ENCODE results near the gene C11orf24. TPM values are rescaled to one million over a fixed set of nuclear protein-coding genes. Genes with fewer than 3 reads are reported as not detected.

Gene C11orf24
- total and polyA plus RNA-seq, 5 donors from 2014 or later: 6.6 to 11.0 (median 9.1) TPM

DNA sequence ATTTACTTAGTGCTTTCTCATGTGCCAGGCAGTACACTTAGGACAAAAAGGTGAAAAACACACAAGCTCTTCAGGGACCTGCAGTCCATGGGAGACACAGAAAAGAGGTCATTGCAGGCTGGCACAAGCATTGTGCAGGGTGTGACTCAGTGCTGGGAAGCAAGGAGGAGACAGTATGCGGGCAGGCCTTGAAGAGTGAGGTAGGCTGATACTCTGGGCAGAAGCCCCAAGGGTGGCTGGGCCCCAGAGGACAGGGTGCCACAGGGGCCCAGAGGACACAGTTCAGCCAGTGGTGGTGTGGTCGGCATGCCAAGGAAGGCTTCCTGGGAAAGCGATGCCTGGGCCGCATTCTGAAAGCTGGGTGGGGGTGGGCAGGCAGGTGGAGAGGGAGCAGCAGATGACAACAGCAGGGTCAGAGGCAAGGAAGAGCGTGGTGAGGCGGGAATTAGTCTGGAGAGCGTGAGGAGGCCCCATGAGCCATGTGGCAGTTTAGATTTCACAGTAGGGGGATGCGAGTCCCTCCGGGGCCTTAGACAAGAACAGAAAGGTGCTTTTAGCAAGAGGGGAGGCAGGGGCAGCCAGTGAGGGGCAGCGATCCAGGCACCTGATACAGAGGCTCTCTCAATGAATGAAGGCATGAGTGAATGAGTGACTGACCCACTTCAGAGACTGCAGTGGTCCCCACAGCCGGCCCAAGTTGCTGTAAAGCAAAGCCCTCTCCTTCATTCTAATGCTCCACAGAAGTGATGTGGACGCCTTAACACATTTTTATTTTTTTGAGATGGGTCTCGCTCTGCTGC is 6.8 kb downstream of the C11orf24 start:
- Mint-ChIP-seq H3K4me1 (peaks cover 3 to 22% (median 8%) of the 10 kb centered on the region in 4 donors), H3K9me3 (no peaks in the 10 kb centered on the region), H3K27ac (peak overlapping the region in 1 of 3 donors; percentile 94), H3K4me3 (no peak overlapping the region), H3K36me3 (peaks cover 37% of the 10 kb centered on the region), H3K27me3 (no peaks in the 10 kb centered on the region)
- no peaks in the 10 kb centered on the region for H3K4me1 ChIP-seq (ENCODE audit: control insufficient read depth, insufficient read depth, low read length, poor library complexity, severe bottlenecking)
- no peak for ATAC-seq (ENCODE audit: low read depth in 2 of 2)
- no peaks in the 10 kb centered on the region for H3K27me3 ChIP-seq (ENCODE audit: control insufficient read depth, insufficient read depth, low read length)
- no peaks in the 10 kb centered on the region for H3K9me3 ChIP-seq (ENCODE audit: control insufficient read depth in 2 of 2, low read length in 2 of 2)
- H3K27ac ChIP-seq (ENCODE audit: insufficient read depth, low read length, poor library complexity, severe bottlenecking): no peak overlapping the region
- peaks cover 65% of the 10 kb centered on the region for H3K36me3 ChIP-seq (ENCODE audit: control insufficient read depth, insufficient read depth, low read length)
- no peak overlapping the region for H3K4me3 ChIP-seq (ENCODE audit: low read depth, low read length)
- no peak for DNase-seq

GRCh38 chr11:68264244-68264643 is 7.5 kb downstream of the C11orf24 start:
- Histone ChIP-seq H3K9me3 (ENCODE audit: control insufficient read depth in 2 of 2, low read length in 2 of 2) (no peaks in the 10 kb centered on the region), H3K36me3 (ENCODE audit: control insufficient read depth, insufficient read depth, low read length) (peaks cover 65% of the 10 kb centered on the region), H3K27ac (ENCODE audit: insufficient read depth, low read length, poor library complexity, severe bottlenecking) (no peak overlapping the region), H3K27me3 (ENCODE audit: control insufficient read depth, insufficient read depth, low read length) (no peaks in the 10 kb centered on the region), H3K4me3 (ENCODE audit: low read depth, low read length) (no peak overlapping the region), H3K4me1 (ENCODE audit: control insufficient read depth, insufficient read depth, low read length, poor library complexity, severe bottlenecking) (no peaks in the 10 kb centered on the region)
- Mint-ChIP-seq H3K27me3 (no peaks in the 10 kb centered on the region), H3K4me1 (peaks cover 0 to 15% (median 3%) of the 10 kb centered on the region in 4 donors), H3K4me3 (no peak overlapping the region), H3K27ac (peak overlapping the region in 1 of 3 donors; percentile 38), H3K36me3 (peaks cover 37% of the 10 kb centered on the region), H3K9me3 (no peaks in the 10 kb centered on the region)
- DNase-seq (no peak), ATAC-seq (ENCODE audit: low read depth in 2 of 2) (no peak)

- ATAC-seq (ENCODE audit: low read depth in 2 of 2) (no peak), DNase-seq (no peak)
- Histone ChIP-seq H3K9me3 (ENCODE audit: control insufficient read depth in 2 of 2, low read length in 2 of 2) (no peaks in the 10 kb centered on the region), H3K4me1 (ENCODE audit: control insufficient read depth, insufficient read depth, low read length, poor library complexity, severe bottlenecking) (no peaks in the 10 kb centered on the region), H3K4me3 (ENCODE audit: low read depth, low read length) (no peak overlapping the region), H3K27me3 (ENCODE audit: control insufficient read depth, insufficient read depth, low read length) (no peaks in the 10 kb centered on the region), H3K27ac (ENCODE audit: insufficient read depth, low read length, poor library complexity, severe bottlenecking) (no peak overlapping the region), H3K36me3 (ENCODE audit: control insufficient read depth, insufficient read depth, low read length) (peaks cover 65% of the 10 kb centered on the region)
- Mint-ChIP-seq H3K27me3 (no peaks in the 10 kb centered on the region), H3K4me1 (peaks cover 0 to 8% (median under 1%) of the 10 kb centered on the region in 4 donors), H3K9me3 (no peaks in the 10 kb centered on the region), H3K36me3 (peaks cover 34% of the 10 kb centered on the region), H3K4me3 (no peak overlapping the region), H3K27ac (no peak overlapping the region)
Measured at GRCh38 chr11:68263444-68264035, 8.2 kb downstream of the C11orf24 start.

DNA sequence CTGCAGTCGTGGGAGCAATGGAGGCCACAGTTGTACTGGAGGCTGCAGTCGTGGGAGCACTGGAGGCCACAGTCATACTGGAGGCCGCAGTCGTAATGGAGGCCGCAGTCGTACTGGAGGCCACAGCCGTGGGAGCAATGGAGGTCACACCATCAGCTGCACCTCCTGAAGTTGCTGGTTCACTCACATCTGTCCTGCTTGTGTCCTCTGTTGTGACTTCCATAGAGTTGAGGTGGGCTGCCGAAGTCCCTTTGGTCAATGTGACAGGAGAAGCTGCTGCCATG is 9.3 kb downstream of the C11orf24 start:
- Histone ChIP-seq H3K4me3 (ENCODE audit: low read depth, low read length) (no peak overlapping the region), H3K36me3 (ENCODE audit: control insufficient read depth, insufficient read depth, low read length) (peaks cover 60% of the 10 kb centered on the region), H3K9me3 (ENCODE audit: control insufficient read depth in 2 of 2, low read length in 2 of 2) (no peaks in the 10 kb centered on the region), H3K27ac (ENCODE audit: insufficient read depth, low read length, poor library complexity, severe bottlenecking) (no peak overlapping the region), H3K4me1 (ENCODE audit: control insufficient read depth, insufficient read depth, low read length, poor library complexity, severe bottlenecking) (peaks cover 3% of the 10 kb centered on the region), H3K27me3 (ENCODE audit: control insufficient read depth, insufficient read depth, low read length) (no peaks in the 10 kb centered on the region)
- H3K9me3 Mint-ChIP-seq: no peaks in the 10 kb centered on the region
- no peak overlapping the region for H3K4me3 Mint-ChIP-seq
- ATAC-seq (ENCODE audit: low read depth in 2 of 2) (no peak), DNase-seq (no peak)
- H3K27me3 Mint-ChIP-seq: no peaks in the 10 kb centered on the region
- H3K36me3 Mint-ChIP-seq: peaks cover 33% of the 10 kb centered on the region
- H3K4me1 Mint-ChIP-seq: peaks cover 0 to 7% (median 1%) of the 10 kb centered on the region in 4 donors
- H3K27ac Mint-ChIP-seq: peak overlapping the region in 1 of 3 donors; percentile 38

- Mint-ChIP-seq H3K36me3 (peaks cover 33% of the 10 kb centered on the region), H3K27ac (peak overlapping the region in 1 of 3 donors; percentile 38), H3K9me3 (no peaks in the 10 kb centered on the region), H3K4me1 (peaks cover 0 to 9% (median 3%) of the 10 kb centered on the region in 4 donors), H3K27me3 (no peaks in the 10 kb centered on the region), H3K4me3 (no peak overlapping the region)
- H3K36me3 ChIP-seq (ENCODE audit: control insufficient read depth, insufficient read depth, low read length): peaks cover 55% of the 10 kb centered on the region
- ATAC-seq (ENCODE audit: low read depth in 2 of 2) (no peak), DNase-seq (no peak)
- H3K9me3 ChIP-seq (ENCODE audit: control insufficient read depth in 2 of 2, low read length in 2 of 2): no peaks in the 10 kb centered on the region
- peaks cover 4% of the 10 kb centered on the region for H3K4me1 ChIP-seq (ENCODE audit: control insufficient read depth, insufficient read depth, low read length, poor library complexity, severe bottlenecking)
- no peaks in the 10 kb centered on the region for H3K27me3 ChIP-seq (ENCODE audit: control insufficient read depth, insufficient read depth, low read length)
- no peak overlapping the region for H3K4me3 ChIP-seq (ENCODE audit: low read depth, low read length)
- no peak overlapping the region for H3K27ac ChIP-seq (ENCODE audit: insufficient read depth, low read length, poor library complexity, severe bottlenecking)
Measured at GRCh38 chr11:68261749-68262543, 9.8 kb downstream of the C11orf24 start.

DNA sequence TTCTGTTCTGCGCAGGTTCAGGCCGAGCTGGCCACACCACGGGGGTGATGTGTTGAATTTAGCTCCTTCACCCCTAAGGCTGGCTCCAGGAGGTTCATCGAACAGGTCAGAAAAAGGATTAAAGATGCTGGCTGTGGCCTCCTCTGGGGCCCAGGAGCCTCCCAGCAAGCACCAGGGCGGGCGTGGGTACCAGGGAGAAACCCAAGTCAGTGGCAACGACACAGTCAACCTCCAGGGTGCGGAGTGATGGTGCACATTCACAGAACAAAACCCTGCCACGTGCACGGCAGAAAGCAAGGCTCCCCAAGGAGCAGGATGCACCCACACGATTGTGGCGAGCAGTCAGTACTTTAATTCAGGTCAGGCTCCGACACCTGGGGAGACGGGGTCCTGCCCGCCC is 10.8 kb downstream of the C11orf24 start:
- H3K27me3 ChIP-seq (ENCODE audit: control insufficient read depth, insufficient read depth, low read length): no peaks in the 10 kb centered on the region
- no peak overlapping the region for H3K27ac ChIP-seq (ENCODE audit: insufficient read depth, low read length, poor library complexity, severe bottlenecking)
- H3K9me3 ChIP-seq (ENCODE audit: control insufficient read depth in 2 of 2, low read length in 2 of 2): no peaks in the 10 kb centered on the region
- H3K36me3 ChIP-seq (ENCODE audit: control insufficient read depth, insufficient read depth, low read length): peaks cover 46% of the 10 kb centered on the region
- DNase-seq: no peak
- ATAC-seq (ENCODE audit: low read depth in 2 of 2): no peak
- H3K4me1 ChIP-seq (ENCODE audit: control insufficient read depth, insufficient read depth, low read length, poor library complexity, severe bottlenecking): peaks cover 4% of the 10 kb centered on the region
- Mint-ChIP-seq H3K9me3 (no peaks in the 10 kb centered on the region), H3K27ac (no peak overlapping the region), H3K36me3 (peaks cover 33% of the 10 kb centered on the region), H3K27me3 (no peaks in the 10 kb centered on the region), H3K4me3 (no peak overlapping the region), H3K4me1 (peaks cover 0 to 9% (median 3%) of the 10 kb centered on the region in 4 donors)
- no peak overlapping the region for H3K4me3 ChIP-seq (ENCODE audit: low read depth, low read length)

DNA sequence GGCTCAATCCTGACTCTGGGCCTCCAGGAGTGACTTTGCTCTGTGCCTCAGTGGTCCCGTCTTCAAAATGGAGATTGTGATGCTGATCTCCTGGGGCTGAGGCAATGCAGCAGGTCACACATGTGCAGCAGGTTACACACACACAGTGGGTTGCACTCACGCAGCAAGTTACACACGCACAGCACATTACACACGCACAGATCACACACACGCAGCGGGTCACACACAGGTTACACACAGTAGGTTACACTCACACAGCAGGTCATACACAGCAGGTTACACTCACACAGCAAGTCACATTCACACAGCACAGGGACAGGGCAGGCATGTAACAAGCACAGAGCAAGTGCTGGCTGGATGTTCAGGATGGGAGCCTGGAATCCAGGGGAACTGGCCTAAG is 11.3 kb downstream of the C11orf24 start:
- H3K9me3 Mint-ChIP-seq: no peaks in the 10 kb centered on the region
- peaks cover 33% of the 10 kb centered on the region for H3K36me3 Mint-ChIP-seq
- Histone ChIP-seq H3K9me3 (ENCODE audit: control insufficient read depth in 2 of 2, low read length in 2 of 2) (no peaks in the 10 kb centered on the region), H3K4me1 (ENCODE audit: control insufficient read depth, insufficient read depth, low read length, poor library complexity, severe bottlenecking) (peaks cover 4% of the 10 kb centered on the region), H3K27me3 (ENCODE audit: control insufficient read depth, insufficient read depth, low read length) (no peaks in the 10 kb centered on the region), H3K36me3 (ENCODE audit: control insufficient read depth, insufficient read depth, low read length) (peaks cover 42% of the 10 kb centered on the region), H3K4me3 (ENCODE audit: low read depth, low read length) (no peak overlapping the region), H3K27ac (ENCODE audit: insufficient read depth, low read length, poor library complexity, severe bottlenecking) (no peak overlapping the region)
- no peak overlapping the region for H3K4me3 Mint-ChIP-seq
- DNase-seq: no peak
- no peak for ATAC-seq (ENCODE audit: low read depth in 2 of 2)
- H3K4me1 Mint-ChIP-seq: peaks cover 0 to 9% (median 3%) of the 10 kb centered on the region in 4 donors
- H3K27me3 Mint-ChIP-seq: no peaks in the 10 kb centered on the region
- H3K27ac Mint-ChIP-seq: no peak overlapping the region

All from CD4-positive, CD25-positive, alpha-beta regulatory T cell (primary cell).